Raji (cell line): ENCODE measurements around the gene RSBN1L.

Experiments
- POLR2A ChIP-seq: IDR thresholded peaks from 2 replicates; pipeline ENCODE4 v1.6.1; 2011; ENCODE audit warnings: low read depth, low read length, control low read depth; ENCODE audit not compliant: insufficient read depth

RSBN1L gene

GRCh38 chr7:77783111-77783510, 86.9 kb downstream of the RSBN1L start:
- no peak for TF ChIP-seq POLR2A

DNA sequence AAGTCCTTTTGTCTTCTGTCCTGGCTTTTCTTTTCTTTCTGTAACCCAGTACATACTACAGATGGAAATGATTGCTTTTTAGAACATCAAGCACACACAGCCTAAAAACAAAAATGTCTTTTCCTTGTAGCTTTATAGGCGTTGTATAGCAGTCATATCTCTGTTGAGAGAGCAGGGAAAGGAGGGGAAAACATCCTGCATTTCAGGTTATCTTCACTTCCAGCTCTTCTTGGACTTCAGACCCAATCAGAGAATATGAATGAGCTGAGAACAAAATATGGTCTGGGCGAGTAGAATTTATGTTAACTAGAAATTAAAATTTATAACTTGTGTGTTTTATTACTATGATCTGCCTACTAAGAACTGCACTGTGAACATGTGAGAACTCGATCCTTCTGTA, 87.3 kb downstream of the RSBN1L start:
- no peak for TF ChIP-seq POLR2A

DNA sequence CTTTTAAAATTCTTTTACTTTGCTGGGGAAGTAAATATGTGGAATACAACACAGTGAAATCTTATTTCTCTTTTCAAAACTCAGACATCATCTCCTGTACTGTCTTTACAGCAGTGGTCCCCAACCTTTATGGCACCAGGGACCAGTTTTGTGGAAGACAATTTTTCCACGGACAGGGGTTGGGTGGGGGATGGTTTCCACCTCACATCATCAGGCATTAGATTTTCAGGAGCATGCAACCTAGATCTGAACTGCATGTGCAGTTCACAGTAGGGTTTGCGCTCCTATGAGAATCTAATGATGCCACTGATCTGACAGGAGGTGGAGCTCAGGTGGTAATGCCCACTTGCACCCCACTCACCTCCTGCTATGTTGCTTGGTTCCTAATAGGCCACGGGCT, 89.8 kb downstream of the RSBN1L start:
- TF ChIP-seq POLR2A: no peak

DNA sequence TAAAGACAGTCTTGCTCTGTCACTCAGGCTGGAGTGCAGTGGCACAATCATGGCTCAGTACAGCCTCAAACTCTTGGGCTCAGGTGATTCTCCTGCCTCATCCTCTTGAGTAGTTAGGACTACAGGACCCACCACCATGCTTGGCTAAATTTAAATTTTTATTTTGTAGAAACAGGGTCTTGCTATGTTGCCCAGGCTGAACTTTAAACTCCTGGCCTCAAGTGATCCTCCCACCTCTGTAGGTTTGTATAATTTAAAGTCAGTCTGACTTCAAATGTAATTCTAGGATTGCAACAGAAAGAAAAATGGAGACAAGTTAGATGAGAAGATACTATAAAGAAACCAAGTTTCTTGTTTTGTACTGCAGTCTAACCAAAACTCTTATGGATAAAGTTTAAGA, 90.5 kb downstream of the RSBN1L start:
- TF ChIP-seq POLR2A: no peak

DNA sequence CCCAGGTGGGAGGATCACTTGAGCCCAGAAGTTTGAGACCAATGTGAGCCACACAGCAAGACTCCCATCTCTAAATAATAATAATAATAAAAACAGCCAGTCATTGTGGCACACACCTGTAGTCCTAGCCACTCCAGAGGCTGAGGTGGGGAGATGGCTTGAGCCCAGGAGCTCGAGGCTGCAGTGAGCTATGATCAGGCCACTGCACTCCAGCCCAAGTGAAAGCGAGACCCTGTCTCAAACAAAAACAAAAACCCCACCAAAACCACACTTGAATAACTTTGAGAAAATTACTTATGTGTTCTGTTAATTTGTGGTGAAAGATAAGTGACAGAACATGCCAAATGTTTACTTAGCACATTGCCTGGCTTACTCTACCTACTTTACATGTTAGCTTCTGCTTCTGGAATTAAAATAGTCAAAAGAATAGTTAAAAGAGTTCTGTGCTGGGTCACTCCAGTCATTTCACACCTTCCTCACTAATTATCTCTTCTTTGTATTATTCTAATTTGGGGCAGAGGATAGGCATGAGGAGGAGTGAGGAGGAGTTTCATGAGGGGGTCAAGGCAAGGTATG, 92.2 kb downstream of the RSBN1L start:
- TF ChIP-seq POLR2A: no peak

- TF ChIP-seq POLR2A: no peak
These were observed 95.1 kb downstream of the RSBN1L start for GRCh38 chr7:77791336-77791735.

GRCh38 chr7:77791956-77792355, 95.7 kb downstream of the RSBN1L start:
- TF ChIP-seq POLR2A: no peak

GRCh38 chr7:77794000-77794399, 97.7 kb downstream of the RSBN1L start:
- TF ChIP-seq POLR2A: no peak

DNA sequence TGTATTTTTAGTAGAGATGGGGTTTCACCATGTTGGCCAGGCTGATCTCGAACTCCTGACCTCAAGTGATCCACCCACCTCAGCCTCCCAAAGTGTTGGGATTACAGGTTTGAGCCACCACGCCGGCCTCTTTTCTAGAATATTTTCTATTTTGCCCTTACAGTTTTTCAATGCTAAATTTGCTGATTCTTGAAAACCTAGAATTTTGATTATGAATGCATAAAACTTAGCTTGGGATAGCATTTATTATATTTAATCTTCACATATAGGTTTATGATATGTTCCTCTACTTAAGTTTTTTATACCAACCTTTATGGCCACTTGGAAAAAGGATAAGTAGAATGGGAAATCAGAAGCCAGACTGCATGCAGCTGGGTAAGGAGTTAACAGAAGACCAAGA, 99.8 kb downstream of the RSBN1L start:
- TF ChIP-seq POLR2A: no peak

- TF ChIP-seq POLR2A: no peak
These were observed 100.7 kb downstream of the RSBN1L start for GRCh38 chr7:77796960-77797359.

DNA sequence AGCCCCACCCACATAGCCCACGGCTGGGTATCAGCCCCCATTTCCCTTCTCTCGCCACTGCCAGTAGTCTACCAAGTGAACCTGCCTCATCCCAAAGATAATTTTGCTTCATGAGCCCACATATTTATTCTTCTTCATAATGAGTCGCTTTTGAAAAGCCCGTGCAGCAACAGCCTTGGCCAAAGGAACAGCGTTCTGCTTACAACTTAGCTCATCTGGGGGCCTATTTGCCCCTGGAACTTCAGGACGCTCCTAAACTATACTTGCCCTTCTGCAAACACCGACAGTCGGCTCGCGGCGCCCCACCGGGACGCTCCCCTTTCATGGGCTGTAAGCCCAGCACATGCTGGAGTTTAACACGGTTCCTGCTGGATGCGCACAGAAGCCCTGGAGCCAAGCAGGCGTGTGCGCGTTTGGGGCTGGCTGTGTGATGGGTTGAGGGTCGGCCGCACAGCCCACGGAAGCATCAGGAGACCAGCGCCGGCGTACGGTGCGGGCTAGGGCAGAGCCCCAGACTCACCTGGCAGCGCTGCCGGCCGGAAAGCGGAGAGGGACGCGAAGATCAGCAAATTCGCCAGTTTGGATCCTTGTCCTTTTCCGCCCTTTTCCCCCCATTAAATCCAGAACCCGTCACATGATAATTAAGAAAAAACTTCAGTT, 101.6 kb downstream of the RSBN1L start:
- no peak; the same call in 1 of the 2 replicates for TF ChIP-seq POLR2A

GRCh38 chr7:77798394-77799077, 102.3 kb downstream of the RSBN1L start, which contains the start of the genes PHTF2 and TMEM60:
TSS of gene PHTF2 (plus strand) at chr7:77798773.
TSS of gene TMEM60 (minus strand) at chr7:77798434. CDS start at chr7:77794373, 4,061 bp downstream.
- peak; percentile 57; the same call in 1 of the 2 replicates for TF ChIP-seq POLR2A

- TF ChIP-seq POLR2A: no peak
These were observed 103.1 kb downstream of the RSBN1L start for GRCh38 chr7:77799078-77799964.

DNA sequence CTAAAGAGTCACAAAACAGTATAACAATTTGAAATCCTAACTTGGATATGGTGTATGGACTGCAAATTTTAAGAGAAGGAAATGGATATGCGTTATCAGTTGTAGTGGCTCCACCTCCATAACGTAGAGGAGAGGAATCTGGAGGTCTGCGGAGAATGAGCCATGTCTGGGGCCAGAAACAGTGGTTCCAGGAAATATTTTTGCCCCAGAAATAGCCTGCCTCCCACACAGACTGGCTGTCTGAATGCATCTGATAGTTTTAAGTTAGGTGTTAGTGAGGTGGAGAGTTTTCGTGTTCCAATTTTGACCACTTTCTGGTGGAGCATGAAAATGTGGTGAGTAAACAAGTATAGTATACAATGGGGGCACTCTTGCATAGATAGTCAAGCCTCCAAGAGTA, 103.9 kb downstream of the RSBN1L start:
- no peak for TF ChIP-seq POLR2A

GRCh38 chr7:77800730-77801129, 104.5 kb downstream of the RSBN1L start:
- no peak for TF ChIP-seq POLR2A
